NCI-H524 treated with DMSO at 0.1 percent for 48 hours (cell line): ENCODE results near the gene EVI5.
A peak's percentile ranks its signal among the peaks of the same experiment; 100 is the strongest.

ENCODE experiments used
- DNase-seq: peaks from one replicate; lab custom pipeline; 2025; lab: John Stamatoyannopoulos, UW

Gene EVI5

DNA sequence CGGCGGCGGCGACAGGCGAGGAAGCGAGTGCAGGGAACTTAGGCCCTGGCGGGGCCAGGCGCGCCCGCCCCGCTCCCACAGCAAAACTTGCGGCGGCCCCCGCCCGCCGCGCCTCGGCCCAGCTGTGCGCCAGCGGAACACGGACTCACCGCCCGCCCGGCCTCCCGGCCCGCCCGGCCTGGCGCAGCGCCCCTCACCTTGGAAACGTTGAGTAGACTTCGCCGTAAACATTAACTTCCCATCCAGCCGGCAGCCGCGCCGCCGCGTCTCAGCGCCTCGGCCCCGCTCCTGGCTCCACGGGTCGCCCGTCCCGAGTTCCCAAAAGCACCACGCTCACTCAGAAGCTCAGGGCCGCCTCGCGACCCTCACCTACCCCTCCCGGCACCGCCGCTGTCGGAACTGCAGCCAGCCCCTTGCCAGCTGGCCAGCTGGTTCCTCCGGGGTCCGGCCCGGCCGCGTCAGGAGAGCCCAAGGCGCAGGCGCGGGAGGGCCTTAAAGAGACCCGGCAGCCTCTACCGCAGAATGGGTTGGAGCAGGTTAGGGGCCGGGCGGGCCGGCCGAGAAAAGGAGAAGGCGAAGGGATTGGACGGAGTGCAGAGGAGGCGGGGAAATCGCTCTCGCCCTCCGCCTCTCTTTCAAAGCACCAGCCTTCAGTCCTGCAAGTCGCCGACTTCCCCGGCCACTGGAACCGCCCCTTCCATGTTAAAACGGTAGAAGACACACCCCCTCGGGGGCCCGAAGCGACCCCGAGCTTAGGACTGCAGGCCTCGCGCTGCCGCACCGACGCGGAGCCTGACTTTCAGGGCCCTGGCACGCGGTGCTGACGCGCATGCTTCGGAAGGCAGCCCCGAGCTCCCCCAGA, at the start of gene EVI5:
EVI5 (minus strand) TSS at position 470 of the 862 bp plus-strand sequence. CDS start 48,562 bp downstream, outside the sequence.
- DNase-seq = peak; percentile 88

- no peak for DNase-seq
Observed at GRCh38 chr1:92834617-92835016, 49.7 kb upstream of the EVI5 start.

- DNase-seq = no peak
Observed at GRCh38 chr1:92833840-92834239, 48.9 kb upstream of the EVI5 start.

GRCh38 chr1:92832537-92833114, 47.7 kb upstream of the EVI5 start:
- no peak for DNase-seq

DNA sequence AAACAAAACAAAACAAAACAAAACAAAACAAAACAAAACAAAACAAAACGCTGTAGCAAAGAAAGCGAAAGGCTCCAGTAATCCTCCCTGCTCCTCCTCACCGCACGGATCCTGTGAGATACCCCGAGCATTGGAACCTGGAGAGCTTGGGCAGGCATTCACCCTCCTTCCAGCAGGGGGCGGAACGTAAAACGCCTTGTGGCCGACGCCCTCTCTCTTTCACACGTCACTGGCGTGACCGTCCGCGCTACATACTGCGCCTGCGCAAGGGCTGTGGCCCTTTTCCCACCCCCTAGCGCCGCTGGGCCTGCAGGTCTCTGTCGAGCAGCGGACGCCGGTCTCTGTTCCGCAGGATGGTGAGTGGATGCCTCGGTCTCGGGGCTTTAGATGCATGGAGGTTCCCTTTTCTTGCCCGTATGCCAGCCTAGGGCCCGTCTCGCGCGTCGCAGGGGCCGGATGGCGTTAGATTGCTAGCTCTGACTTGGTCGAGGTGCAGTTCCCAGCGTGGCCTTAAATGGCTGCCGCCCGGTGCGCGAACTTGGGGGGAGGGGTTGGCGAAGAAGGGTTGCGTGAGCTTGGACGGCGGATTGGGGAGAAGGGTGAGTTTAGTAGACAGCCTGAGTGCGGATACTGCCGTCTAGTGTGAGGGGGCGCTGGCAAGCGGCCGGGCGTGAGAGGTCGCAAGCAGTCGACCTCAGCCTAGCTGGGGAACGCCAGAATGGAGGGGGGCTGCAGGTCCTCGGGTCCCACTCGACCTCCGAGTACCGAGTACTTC, 47.0 kb upstream of the EVI5 start, which contains the start of gene RPL5:
RPL5 (plus strand) TSS at position 279 of the 775 bp plus-strand sequence; CDS start at position 354, 75 bp downstream.
- peak; percentile 79 for DNase-seq

DNA sequence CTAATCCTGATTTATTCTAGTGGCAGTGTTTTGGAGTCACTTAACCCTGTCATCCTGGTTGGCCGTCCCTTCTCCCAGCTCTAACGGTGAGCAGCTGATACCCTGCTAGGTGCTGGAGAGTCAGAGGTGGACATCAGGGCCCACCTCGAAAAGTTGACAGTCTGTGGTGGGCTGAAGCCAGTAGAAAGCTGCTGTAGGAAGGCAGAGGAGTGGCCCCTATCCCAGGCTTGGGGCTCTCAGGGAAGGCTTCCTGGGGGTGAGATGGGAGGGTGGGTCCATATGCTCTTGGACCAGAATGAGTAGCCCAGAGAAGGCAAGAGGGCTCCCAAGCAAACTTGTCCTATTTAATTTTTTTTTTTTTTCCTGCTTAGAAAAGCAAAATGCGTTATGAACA, 46.5 kb upstream of the EVI5 start:
- DNase-seq = no peak

DNA sequence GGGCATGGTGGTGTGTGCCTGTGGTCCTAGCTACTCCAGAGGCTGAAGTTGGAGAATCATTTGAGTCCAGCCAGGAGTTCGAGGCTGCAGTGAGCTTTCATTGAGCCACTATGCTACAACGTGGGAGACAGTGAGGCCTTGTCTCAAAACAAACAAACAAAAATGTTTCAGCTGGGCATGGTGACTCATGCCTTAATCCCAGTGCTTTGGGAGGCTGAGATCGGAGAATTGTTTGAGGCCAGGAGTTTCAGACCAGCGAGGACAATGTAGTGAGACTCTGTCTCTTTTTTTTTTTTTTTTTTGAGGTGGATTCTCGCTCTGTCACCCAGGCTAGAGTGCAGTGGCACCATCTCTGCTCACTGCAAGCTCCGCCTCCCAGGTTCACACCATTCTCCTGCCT, 41.9 kb upstream of the EVI5 start:
- no peak for DNase-seq

GRCh38 chr1:92822879-92823278, 38.0 kb upstream of the EVI5 start:
- no peak for DNase-seq

GRCh38 chr1:92820551-92820950, 35.6 kb upstream of the EVI5 start:
- DNase-seq = no peak

- no peak for DNase-seq
Observed at GRCh38 chr1:92820024-92820423, 35.1 kb upstream of the EVI5 start.

GRCh38 chr1:92817986-92818764, 33.3 kb upstream of the EVI5 start:
- no peak for DNase-seq

DNA sequence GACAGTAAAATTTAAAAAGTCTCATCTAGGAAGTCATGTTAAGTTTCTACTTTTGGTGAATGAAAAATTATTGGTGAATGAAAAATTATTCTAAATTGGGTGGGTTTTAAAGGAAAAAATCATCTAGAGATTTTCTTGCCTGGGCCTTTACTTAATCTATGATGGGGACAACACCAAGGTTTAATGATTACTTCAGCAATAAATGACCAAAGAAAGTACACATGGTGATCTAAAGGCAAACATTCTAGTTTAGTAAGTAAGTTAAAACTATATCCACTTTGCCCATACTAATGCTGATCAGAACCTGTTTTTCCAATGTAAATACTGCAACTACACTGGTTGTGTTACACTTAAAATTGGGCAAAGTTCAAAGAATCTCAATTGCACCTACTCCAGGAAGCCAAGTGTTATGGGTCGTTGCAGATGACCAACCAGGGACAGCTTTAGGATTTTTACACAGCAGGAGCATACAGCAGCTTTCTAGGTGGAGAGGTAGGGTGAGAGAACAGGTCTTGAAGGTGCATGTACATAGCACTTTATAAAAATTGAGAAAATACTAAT, 32.3 kb upstream of the EVI5 start:
- DNase-seq = no peak

- DNase-seq = no peak
Observed at GRCh38 chr1:92816732-92817131, 31.8 kb upstream of the EVI5 start.

DNA sequence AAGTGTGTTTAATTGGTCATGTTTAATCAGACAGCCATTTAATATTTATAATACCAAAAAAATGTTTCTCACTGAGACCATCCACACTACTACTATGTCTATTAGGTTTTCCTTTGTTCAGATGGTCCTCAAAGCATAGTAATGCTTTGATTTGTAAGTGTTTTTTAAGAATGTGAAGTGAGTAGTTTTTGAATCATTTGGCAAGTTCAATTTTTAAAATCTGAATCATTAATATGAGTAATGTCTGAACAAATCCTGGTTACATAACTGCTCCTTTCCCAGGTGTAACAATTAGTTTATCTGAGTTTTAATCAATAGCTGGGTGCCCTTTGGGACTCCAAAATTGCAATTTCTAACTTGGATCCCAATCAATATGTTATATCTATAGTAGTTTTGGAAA, 23.5 kb upstream of the EVI5 start:
- DNase-seq = no peak

DNA sequence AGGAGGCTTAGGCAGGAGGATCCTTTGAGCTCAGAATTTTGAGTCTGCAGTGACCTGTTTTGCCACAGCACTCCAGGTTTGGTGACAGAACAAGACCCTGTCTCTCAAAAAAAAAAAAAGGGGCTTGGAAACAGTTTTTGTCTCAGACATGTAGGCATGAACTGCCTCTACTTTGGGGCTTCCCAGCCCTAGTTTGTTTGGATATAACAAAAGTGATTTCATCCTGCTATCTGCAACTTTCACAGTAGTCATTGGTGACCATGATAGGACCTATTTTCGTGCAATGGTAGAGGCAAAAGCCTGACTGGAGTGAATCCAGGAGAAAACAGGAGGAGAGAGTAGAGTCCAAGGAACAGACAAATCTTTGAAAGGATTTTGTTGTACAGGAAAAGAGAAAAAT, 20.3 kb upstream of the EVI5 start:
- DNase-seq = no peak

DNA sequence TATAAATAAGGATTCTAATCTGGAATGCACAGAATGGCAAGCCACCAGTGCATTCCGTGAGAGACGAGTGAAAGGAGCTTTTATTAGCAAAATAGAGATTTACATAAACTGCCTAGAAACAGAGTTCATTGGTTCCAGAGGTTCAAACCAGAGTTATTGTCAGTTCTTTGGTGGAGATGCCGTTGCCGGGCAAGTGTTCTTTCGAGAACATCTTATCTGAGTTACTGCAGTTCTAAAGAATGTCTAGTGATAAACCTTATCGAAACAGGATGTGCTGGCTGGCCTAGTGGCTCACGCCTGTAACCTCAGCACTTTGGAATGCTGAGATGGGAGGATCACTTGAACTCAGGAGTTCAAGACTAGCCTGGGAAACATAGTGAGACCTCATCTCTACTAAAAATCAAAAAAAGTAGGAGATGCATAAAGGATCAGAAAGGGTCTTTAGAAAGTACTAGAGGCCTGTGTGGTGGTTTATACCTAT, 19.9 kb upstream of the EVI5 start:
- no peak for DNase-seq

- DNase-seq = no peak
Observed at GRCh38 chr1:92803140-92803887, 18.4 kb upstream of the EVI5 start.

GRCh38 chr1:92797961-92798360, 13.1 kb upstream of the EVI5 start:
- DNase-seq = no peak

DNA sequence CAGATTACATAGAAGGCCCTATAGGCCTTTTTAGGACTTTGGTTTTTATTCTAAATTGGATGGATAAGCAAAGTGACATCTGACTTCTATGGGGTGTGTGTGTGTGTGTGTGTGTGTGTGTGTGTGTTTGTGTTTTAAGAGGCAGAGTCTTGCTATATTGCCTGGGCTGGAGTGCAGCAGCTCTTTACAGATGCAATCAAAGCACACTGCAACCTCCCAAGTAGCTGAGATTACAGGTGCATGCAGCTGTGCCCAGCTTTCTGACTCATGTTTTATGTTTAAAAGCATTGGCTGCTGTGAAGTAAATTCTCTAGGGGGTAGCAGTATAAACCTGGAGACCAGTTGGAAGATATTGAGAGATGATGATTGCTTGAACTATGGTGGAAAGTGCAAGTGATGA, 12.4 kb upstream of the EVI5 start:
- DNase-seq = no peak

DNA sequence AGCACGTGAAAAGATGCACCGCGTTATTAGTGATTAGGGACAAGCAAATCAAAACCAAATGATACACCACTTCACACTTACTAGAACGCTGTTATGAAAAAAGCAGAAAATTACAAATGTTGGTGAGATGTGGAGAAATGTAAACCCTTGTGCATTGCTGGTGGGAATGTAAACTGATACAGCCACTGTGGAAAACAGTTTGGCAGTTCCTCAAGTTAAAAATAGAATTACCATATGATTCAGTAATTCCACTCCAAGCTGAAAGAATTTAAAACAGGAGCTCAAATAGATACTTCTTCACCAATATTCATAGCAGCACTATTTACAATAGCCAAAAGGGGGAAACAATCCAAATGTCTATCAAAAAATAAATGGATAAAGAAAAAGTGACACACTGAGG, 10.3 kb upstream of the EVI5 start:
- no peak for DNase-seq

DNA sequence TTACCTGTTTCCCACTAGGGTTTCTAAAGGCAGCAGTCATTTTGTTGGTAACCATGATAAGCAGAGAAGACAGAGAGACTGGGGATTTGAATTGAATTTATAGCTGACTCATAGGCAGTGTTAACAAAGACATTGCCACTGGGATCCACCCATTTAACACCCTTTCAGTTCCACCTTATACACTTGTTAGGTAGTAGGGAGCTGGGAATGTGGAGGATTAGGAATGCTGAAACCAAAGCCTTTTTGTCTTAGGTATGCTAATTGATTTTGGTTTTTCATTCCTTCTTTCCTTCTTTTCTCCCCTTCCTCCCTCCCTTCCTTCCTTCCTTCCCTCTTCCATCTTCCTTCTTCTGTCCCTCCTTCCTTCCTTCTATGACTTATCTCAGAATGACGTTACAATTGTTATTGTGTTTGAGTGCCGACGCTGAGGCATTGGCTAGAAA, 7.5 kb upstream of the EVI5 start:
- DNase-seq = no peak
